ENCODE results near the gene ADM2.
"Not testable (repeated sequence)": the region's sequence is repeated elsewhere in the genome, so short reads cannot be mapped to it uniquely, and the experiment has no call there.

Gene ADM2

GRCh38 chr22:50533856-50534711 lies 52.7 kb downstream of the ADM2 start:
- DNase-seq (ENCODE audit: low read depth, low spot score); H3K4me1 ChIP-seq (ENCODE audit: control insufficient read depth, insufficient read depth, low read length); H3K4me3 ChIP-seq (ENCODE audit: low read length); H3K36me3 ChIP-seq (ENCODE audit: control insufficient read depth, insufficient read depth, low read length); H3K9me3 ChIP-seq (ENCODE audit: control insufficient read depth, insufficient read depth, low read length); H3K27ac ChIP-seq (ENCODE audit: low read length): not testable (repeated sequence)
- H3K27me3 ChIP-seq (ENCODE audit: control insufficient read depth, insufficient read depth, low read length) = peaks cover 31% of the 10 kb centered on the region
- no CpG with 5 or more reads among the region's 21 CpGs for WGBS (ENCODE audit: insufficient coverage, insufficient read length)

DNA sequence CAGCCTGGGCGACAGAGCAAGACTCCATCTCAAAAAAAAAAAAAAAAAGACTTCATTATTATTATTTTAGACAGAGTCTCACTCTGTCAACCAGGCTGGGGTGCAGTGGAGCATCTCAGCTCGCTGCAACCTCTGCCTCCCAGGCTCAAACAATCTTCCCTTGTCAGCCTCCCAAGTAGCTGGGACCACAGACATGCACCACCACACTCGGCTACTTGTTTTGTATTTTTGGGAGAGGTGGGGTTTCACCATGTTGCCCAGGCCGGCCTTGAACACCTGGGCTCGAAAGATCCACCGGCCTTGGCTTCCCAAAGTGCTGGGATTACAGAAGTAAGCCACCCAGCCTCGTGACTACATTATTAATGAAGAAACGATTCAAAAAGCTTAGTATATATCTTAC lies 53.8 kb downstream of the ADM2 start:
- H3K4me1 ChIP-seq (ENCODE audit: control insufficient read depth, insufficient read depth, low read length) = peaks cover 2% of the 10 kb centered on the region; the same call in 1 of the 2 replicates
- no peak overlapping the region for H3K27ac ChIP-seq (ENCODE audit: low read length)
- DNase-seq (ENCODE audit: low read depth, low spot score) = no peak
- H3K4me3 ChIP-seq (ENCODE audit: low read length) = no peak overlapping the region
- H3K36me3 ChIP-seq (ENCODE audit: control insufficient read depth, insufficient read depth, low read length) = no peaks in the 10 kb centered on the region
- WGBS (ENCODE audit: insufficient coverage, insufficient read length) = no CpG with 5 or more reads among the region's 8 CpGs
- H3K27me3 ChIP-seq (ENCODE audit: control insufficient read depth, insufficient read depth, low read length) = peaks cover 24% of the 10 kb centered on the region
- H3K9me3 ChIP-seq (ENCODE audit: control insufficient read depth, insufficient read depth, low read length) = no peaks in the 10 kb centered on the region

Data from iPS DF 6.9 (cell line).